Gastroesophageal sphincter (tissue), 3 donors: ENCODE data around the gene CFAP410.

ENCODE experiments used
- CTCF ChIP-seq, 4 experiments: fragments of 200-600 bp in 2 of 4; fragments of 450-650 bp in 2 of 4; sonication (generic) in 1 of 4; IDR thresholded peaks; one replicate each; pipeline ENCODE4 v1.5.1; 2017 to 2019; ENCODE audit warnings: antibody characterized with exemption in 4 of 4, mild to moderate bottlenecking in 2 of 4, moderate library complexity in 2 of 4
- EP300 ChIP-seq: sonication (generic); formaldehyde crosslinking; IDR thresholded peaks from one replicate; pipeline ENCODE4 v1.6.1; 2017; ENCODE audit warnings: antibody characterized with exemption, mild to moderate bottlenecking
- POLR2A ChIP-seq, 2 donors: fragments of 450-650 bp; IDR thresholded peaks; one replicate each; pipeline ENCODE4 v1.6.1; 2017; ENCODE audit warnings: antibody characterized with exemption in 2 of 2, mild to moderate bottlenecking in 2 of 2, moderate library complexity in 1 of 2
- POLR2AphosphoS5 ChIP-seq: sonication (generic); formaldehyde crosslinking; IDR thresholded peaks from one replicate; pipeline ENCODE4 v1.6.1; 2017; ENCODE audit warnings: antibody characterized with exemption

GRCh38 chr21:44354001-44354405 lies 14.8 kb upstream of the CFAP410 start:
- TF ChIP-seq CTCF (IDR thresholded peaks at IDR 0.05): no peak
- TF ChIP-seq EP300: no peak
- TF ChIP-seq POLR2A (IDR thresholded peaks at IDR 0.05): no peak
- no peak for TF ChIP-seq POLR2AphosphoS5
